COLO668 (cell line): ENCODE measurements around the gene CAB39L.

Experiments
- DNase-seq: peaks from one replicate; lab custom pipeline; 2025; ENCODE audit not compliant: unreplicated experiment; lab: John Stamatoyannopoulos, UW

CAB39L gene

GRCh38 chr13:49314344-49314882, 129.5 kb downstream of the CAB39L start:
- no peak for DNase-seq

GRCh38 chr13:49311816-49312215, 132.0 kb downstream of the CAB39L start:
- DNase-seq: no peak

- DNase-seq: no peak
Observed at GRCh38 chr13:49310251-49310650, 133.6 kb downstream of the CAB39L start.

GRCh38 chr13:49308921-49309408, 134.9 kb downstream of the CAB39L start:
- no peak for DNase-seq

GRCh38 chr13:49308097-49308875, 135.6 kb downstream of the CAB39L start:
- no peak for DNase-seq

GRCh38 chr13:49307365-49307764, 136.5 kb downstream of the CAB39L start:
- DNase-seq: no peak

- DNase-seq: no peak
Observed at GRCh38 chr13:49305792-49306425, 138.0 kb downstream of the CAB39L start.

GRCh38 chr13:49304763-49305700, 138.8 kb downstream of the CAB39L start:
- DNase-seq: no peak

- DNase-seq: no peak
Observed at GRCh38 chr13:49304356-49304755, 139.5 kb downstream of the CAB39L start.

- no peak for DNase-seq
Observed at GRCh38 chr13:49303533-49304252, 140.2 kb downstream of the CAB39L start.

- no peak for DNase-seq
Observed at GRCh38 chr13:49302817-49303216, 141.0 kb downstream of the CAB39L start.

GRCh38 chr13:49302222-49302621, 141.6 kb downstream of the CAB39L start:
- no peak for DNase-seq

GRCh38 chr13:49300739-49301589, 142.9 kb downstream of the CAB39L start:
- peak; percentile 67 for DNase-seq

GRCh38 chr13:49300276-49300675, 143.6 kb downstream of the CAB39L start:
- no peak for DNase-seq

- DNase-seq: no peak
Observed at GRCh38 chr13:49298903-49299605, 144.8 kb downstream of the CAB39L start.

- no peak for DNase-seq
Observed at GRCh38 chr13:49298416-49298815, 145.4 kb downstream of the CAB39L start.

- DNase-seq: no peak
Observed at GRCh38 chr13:49297338-49297737, 146.5 kb downstream of the CAB39L start.

- DNase-seq: no peak
Observed at GRCh38 chr13:49296659-49297058, 147.2 kb downstream of the CAB39L start.

- DNase-seq: no peak
Observed at GRCh38 chr13:49295244-49295643, 148.6 kb downstream of the CAB39L start.
